HUES64 (cell line): Measurements from ENCODE around the gene LCNL1.

Source experiments
- H3K27ac ChIP-seq: 2 replicates; pipeline ENCODE4 v1.7.0; 2013; ENCODE audit warnings: low read depth, low read length, inconsistent platforms
- H3K27me3 ChIP-seq: 2 replicates; pipeline ENCODE4 v1.6.1; 2013; ENCODE audit warnings: mild to moderate bottlenecking, low read length; ENCODE audit not compliant: insufficient read depth
- H3K36me3 ChIP-seq: 2 replicates; pipeline ENCODE4 v1.6.1; 2013; ENCODE audit warnings: mild to moderate bottlenecking, low read length; ENCODE audit not compliant: insufficient read depth
- H3K4me1 ChIP-seq: 2 replicates; pipeline ENCODE4 v1.6.1; 2013; ENCODE audit warnings: mild to moderate bottlenecking, low read length, moderate library complexity; ENCODE audit not compliant: insufficient read depth
- H3K4me3 ChIP-seq: 2 replicates; pipeline ENCODE4 v1.5.1; 2013; ENCODE audit warnings: mild to moderate bottlenecking, low read length, moderate library complexity
- H3K9ac ChIP-seq: 2 replicates; pipeline ENCODE4 v1.6.1; 2013; ENCODE audit warnings: mild to moderate bottlenecking, low read depth, low read length
- H3K9me3 ChIP-seq: 2 replicates; pipeline ENCODE4 v1.6.1; 2013; ENCODE audit warnings: low read depth, low read length; ENCODE audit not compliant: insufficient read depth
- WGBS: fragments of 150-250, 120-280 bp; methylation state at CpG from one replicate; pipeline ENCODE4 v1.1.7; 2013; ENCODE audit warnings: missing lambda C conversion rate; 5-methylcytosine and 5-hydroxymethylcytosine counted together

The LCNL1 gene

DNA sequence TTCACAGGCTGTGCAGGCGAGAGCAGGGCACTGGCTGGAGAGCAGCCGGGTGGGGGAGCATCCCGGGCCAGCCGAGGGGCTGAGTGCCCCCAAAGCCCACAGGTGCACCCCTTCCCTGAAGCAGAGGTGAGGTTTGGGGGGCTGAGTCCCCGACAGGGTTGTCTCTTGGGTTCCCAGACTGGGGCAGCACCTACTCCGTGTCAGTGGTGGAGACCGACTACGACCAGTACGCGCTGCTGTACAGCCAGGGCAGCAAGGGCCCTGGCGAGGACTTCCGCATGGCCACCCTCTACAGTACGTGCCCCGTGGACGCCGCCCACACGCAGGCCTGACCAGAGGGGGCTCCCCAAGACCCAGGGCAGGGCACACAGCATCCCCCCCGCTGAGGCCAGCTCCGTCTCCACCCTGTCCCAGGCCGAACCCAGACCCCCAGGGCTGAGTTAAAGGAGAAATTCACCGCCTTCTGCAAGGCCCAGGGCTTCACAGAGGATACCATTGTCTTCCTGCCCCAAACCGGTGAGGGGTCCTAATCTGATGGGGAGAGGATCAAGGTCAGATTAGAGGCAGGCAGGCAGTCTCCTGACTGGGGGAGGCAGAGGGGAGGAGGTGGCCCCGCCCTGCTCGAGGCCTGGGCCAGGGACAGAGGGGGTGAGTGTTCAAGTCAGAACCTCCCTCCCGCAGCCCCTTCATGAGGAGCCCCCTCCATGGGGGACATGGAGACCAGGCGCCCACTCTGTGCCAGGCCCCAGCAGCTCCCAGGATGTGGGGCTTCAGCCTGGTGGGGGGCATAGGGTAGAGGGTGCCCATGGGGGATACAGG lies 2.8 kb upstream of the LCNL1 start:
- H3K9ac ChIP-seq = no peak overlapping the region
- H3K27me3 ChIP-seq = peaks cover 21% of the 10 kb centered on the region
- no peaks in the 10 kb centered on the region for H3K4me1 ChIP-seq
- no peaks in the 10 kb centered on the region for H3K9me3 ChIP-seq
- H3K4me3 ChIP-seq = no peak overlapping the region
- 87% methylated on average over 26 of the region's 26 CpGs for WGBS
- no peaks in the 10 kb centered on the region for H3K36me3 ChIP-seq
- H3K27ac ChIP-seq = no peak overlapping the region

- Histone ChIP-seq H3K27ac (no peak overlapping the region), H3K4me1 (no peaks in the 10 kb centered on the region), H3K36me3 (no peaks in the 10 kb centered on the region), H3K9ac (no peak overlapping the region), H3K27me3 (peaks cover 30% of the 10 kb centered on the region), H3K9me3 (no peaks in the 10 kb centered on the region), H3K4me3 (no peak overlapping the region)
- WGBS = 94% methylated on average over 16 of the region's 16 CpGs
Measured at GRCh38 chr9:136980669-136981478, 1.9 kb upstream of the LCNL1 start.

- no peak overlapping the region for H3K4me3 ChIP-seq
- H3K4me1 ChIP-seq = no peaks in the 10 kb centered on the region
- no peak overlapping the region for H3K27ac ChIP-seq
- no peaks in the 10 kb centered on the region for H3K36me3 ChIP-seq
- WGBS = 82% methylated on average over 17 of the region's 17 CpGs
- peaks cover 36% of the 10 kb centered on the region for H3K27me3 ChIP-seq
- no peak overlapping the region for H3K9ac ChIP-seq
- H3K9me3 ChIP-seq = no peaks in the 10 kb centered on the region
Measured at GRCh38 chr9:136981588-136982231, 1.1 kb upstream of the LCNL1 start.

DNA sequence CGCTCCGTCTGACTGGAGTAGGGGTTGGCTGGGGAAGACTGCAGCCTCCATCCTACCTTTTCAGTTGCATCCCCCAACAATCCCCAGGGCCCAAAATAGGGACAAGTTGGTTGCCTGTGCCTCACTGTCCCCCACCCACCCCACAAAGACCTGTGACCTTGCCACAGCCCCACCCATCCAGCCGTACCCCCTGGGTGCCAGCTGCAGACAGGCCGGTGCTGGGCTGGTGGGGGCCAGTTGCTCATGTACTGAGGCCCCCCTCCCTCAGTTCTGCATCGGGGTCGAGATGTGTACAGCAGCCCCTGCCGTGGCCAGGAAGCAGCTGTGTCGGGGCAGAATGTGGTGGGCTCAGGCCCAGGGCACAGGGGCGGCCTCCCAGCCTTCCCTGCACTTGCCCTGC lies 374 bp downstream of the LCNL1 start:
- H3K9ac ChIP-seq = no peak overlapping the region
- peaks cover 26% of the 10 kb centered on the region for H3K27me3 ChIP-seq
- H3K4me1 ChIP-seq = no peaks in the 10 kb centered on the region
- WGBS = 86% methylated on average over 9 of the region's 9 CpGs
- no peak overlapping the region for H3K27ac ChIP-seq
- H3K9me3 ChIP-seq = no peaks in the 10 kb centered on the region
- no peak overlapping the region for H3K4me3 ChIP-seq
- H3K36me3 ChIP-seq = no peaks in the 10 kb centered on the region

DNA sequence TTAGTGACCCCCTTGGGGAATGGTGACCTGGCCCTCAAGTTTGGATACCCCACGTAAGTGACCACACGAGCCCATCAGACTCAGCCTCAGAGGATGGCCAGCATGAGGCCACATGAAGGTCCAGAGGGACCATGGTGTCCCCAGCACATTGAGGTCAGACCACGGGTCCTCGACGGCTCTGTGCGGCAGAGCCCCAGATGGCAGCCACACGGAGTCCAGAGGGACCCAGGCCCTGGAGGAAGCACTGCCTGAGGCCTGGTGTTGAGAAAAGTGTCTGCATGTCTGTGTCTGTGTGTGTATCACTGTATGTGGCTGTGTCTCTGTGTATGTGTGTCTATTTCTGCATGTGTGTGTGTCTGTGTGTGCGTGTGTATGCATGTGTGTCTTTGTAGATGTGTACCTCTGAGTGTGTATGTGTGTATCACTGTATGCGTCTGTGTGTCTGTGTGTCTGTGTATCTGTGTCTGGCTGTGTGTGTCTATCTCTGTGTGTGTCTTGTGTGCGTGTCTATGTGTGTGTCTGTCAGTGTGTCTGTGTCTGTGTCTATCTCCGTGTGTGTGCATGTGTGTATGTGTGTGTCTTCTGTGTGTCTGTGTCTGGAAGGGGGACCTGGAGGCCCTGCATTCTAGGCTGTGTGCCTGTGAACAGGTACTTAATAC lies 992 bp downstream of the LCNL1 start:
- Histone ChIP-seq H3K27ac (no peak overlapping the region), H3K27me3 (peaks cover 26% of the 10 kb centered on the region), H3K9ac (no peak overlapping the region), H3K4me1 (no peaks in the 10 kb centered on the region), H3K4me3 (no peak overlapping the region), H3K9me3 (no peaks in the 10 kb centered on the region), H3K36me3 (no peaks in the 10 kb centered on the region)
- WGBS = 88% methylated on average over 11 of the region's 11 CpGs

- no peaks in the 10 kb centered on the region for H3K36me3 ChIP-seq
- no peaks in the 10 kb centered on the region for H3K4me1 ChIP-seq
- no peak overlapping the region for H3K9ac ChIP-seq
- H3K27me3 ChIP-seq = peaks cover 26% of the 10 kb centered on the region
- 78% methylated on average over 29 of the region's 29 CpGs for whole genome bisulfite sequencing
- no peaks in the 10 kb centered on the region for H3K9me3 ChIP-seq
- H3K4me3 ChIP-seq = no peak overlapping the region
- H3K27ac ChIP-seq = no peak overlapping the region
Measured at GRCh38 chr9:136984464-136985026, 1.8 kb downstream of the LCNL1 start.

GRCh38 chr9:136985027-136985602 lies 2.3 kb downstream of the LCNL1 start:
- 51% methylated on average over 48 of the region's 48 CpGs for WGBS

DNA sequence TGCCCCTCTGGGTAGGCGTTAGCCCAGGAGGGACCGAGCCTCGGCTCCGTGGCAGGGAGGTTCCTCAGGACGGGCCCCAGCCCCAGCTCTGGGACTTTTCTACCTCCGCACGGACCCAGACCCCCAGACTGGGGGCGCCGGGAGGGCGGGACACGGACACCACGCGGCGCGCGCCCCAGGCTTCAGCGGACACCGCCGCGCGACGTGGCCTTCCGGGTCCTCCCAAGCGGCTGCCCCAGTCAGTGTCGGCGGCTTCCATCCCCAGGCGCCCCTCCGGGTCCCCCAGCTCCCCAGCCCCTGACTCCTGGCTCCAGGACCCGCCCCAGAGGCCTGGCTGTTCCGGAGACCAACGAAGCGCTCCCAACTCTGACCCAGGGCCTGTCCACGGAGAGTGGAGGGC lies 3.1 kb downstream of the LCNL1 start:
- H3K27me3 ChIP-seq = peaks cover 27% of the 10 kb centered on the region
- no peak overlapping the region for H3K27ac ChIP-seq
- no peak overlapping the region for H3K4me3 ChIP-seq
- no peak overlapping the region for H3K9ac ChIP-seq
- 0 out of 2 replicates have a peak, but pooled peaks cover 6% of the 10 kb centered on the region for H3K9me3 ChIP-seq
- WGBS = 70% methylated on average over 33 of the region's 33 CpGs
- no peaks in the 10 kb centered on the region for H3K36me3 ChIP-seq
- H3K4me1 ChIP-seq = no peaks in the 10 kb centered on the region

More at GRCh38 chr9:136985027-136985602, 2.3 kb downstream of the LCNL1 start:
- Histone ChIP-seq H3K4me3 (peak overlapping the region; percentile 37), H3K4me1 (no peaks in the 10 kb centered on the region), H3K27me3 (peaks cover 26% of the 10 kb centered on the region), H3K9me3 (0 out of 2 replicates have a peak, but pooled peaks cover under 1% of the 10 kb centered on the region), H3K27ac (no peak overlapping the region), H3K9ac (no peak overlapping the region), H3K36me3 (no peaks in the 10 kb centered on the region)

- H3K4me3 ChIP-seq = no peak overlapping the region
Measured at GRCh38 chr9:136988872-136989271, 6.1 kb downstream of the LCNL1 start.

GRCh38 chr9:136990242-136990911 lies 7.6 kb downstream of the LCNL1 start:
- Histone ChIP-seq H3K4me3 (no peak overlapping the region), H3K27ac (no peak overlapping the region), H3K9me3 (0 out of 2 replicates have a peak, but pooled peaks cover 6% of the 10 kb centered on the region), H3K27me3 (peaks cover 24% of the 10 kb centered on the region), H3K36me3 (peaks cover 5% of the 10 kb centered on the region; the same call in 1 of the 2 replicates), H3K4me1 (no peaks in the 10 kb centered on the region), H3K9ac (no peak overlapping the region)
- WGBS = 81% methylated on average over 10 of the region's 10 CpGs

More at GRCh38 chr9:136988872-136989271, 6.1 kb downstream of the LCNL1 start:
- H3K27me3 ChIP-seq = peaks cover 28% of the 10 kb centered on the region
- 92% methylated on average over 4 of the region's 4 CpGs for WGBS
- peaks cover 4% of the 10 kb centered on the region; the same call in 1 of the 2 replicates for H3K36me3 ChIP-seq
- H3K9ac ChIP-seq = no peak overlapping the region
- H3K9me3 ChIP-seq = 0 out of 2 replicates have a peak, but pooled peaks cover 6% of the 10 kb centered on the region
- H3K4me1 ChIP-seq = no peaks in the 10 kb centered on the region
- no peak overlapping the region for H3K27ac ChIP-seq
